ENCODE measurements around the gene PLTP. TPM values are rescaled to one million over a fixed set of nuclear protein-coding genes. Genes with fewer than 3 reads are reported as not detected.

PLTP gene
- total and polyA plus RNA-seq, 11 donors: 19.8 to 367 (median 50.5) TPM

- Histone ChIP-seq H3K27me3 (no peaks in the 10 kb centered on the region), H3K9me3 (no peaks in the 10 kb centered on the region), H3K36me3 (peaks cover 0 to 72% (median 54%) of the 10 kb centered on the region in 9 donors), H3K4me3 (no peak overlapping the region), H3K27ac (peak overlapping the region in 3 of 12 donors; percentile 13 to 30 (median 25)), H3K4me1 (peaks cover 3 to 32% (median 19%) of the 10 kb centered on the region in 12 donors)
- DNase-seq (no peak), ATAC-seq (no peak)
- TF ChIP-seq CTCF (IDR thresholded peaks at IDR 0.05): no peak
- no peak for TF ChIP-seq POLR2A (IDR thresholded peaks at IDR 0.05)
- intact Hi-C loops (cut with DNase I): no loop called here
These were observed 60.5 kb downstream of the PLTP start for GRCh38 chr20:45851501-45851900.

DNA sequence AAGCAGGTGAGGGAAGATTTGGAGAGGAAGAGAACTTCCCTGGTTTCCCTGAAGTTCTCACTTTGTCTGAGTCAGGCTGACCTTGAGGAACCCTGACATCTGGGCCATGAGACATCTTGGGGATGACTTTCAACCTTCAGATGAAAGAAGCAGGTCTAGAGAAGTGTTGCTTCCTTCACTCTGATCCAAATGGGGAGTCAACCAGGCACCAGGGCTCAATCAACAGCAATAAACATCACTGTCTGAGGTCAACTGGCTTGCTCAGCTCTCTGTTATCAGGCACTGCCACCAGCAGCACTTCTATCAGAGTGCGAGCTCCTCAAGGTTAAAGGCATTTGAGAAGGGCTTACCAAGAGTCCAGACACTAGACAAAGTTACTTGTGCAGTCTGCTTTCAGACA is 61.0 kb downstream of the PLTP start:
- Histone ChIP-seq H3K36me3 (peaks cover 0 to 77% (median 60%) of the 10 kb centered on the region in 9 donors), H3K27ac (peak overlapping the region in 4 of 12 donors; percentile 3 to 30 (median 19)), H3K9me3 (no peaks in the 10 kb centered on the region), H3K4me1 (peaks cover under 1 to 27% (median 13%) of the 10 kb centered on the region in 12 donors), H3K27me3 (no peaks in the 10 kb centered on the region), H3K4me3 (no peak overlapping the region)
- no peak for DNase-seq
- 45 to 100% (median 55%) methylated on average over 1 of the region's 1 CpG for WGBS, 4 donors
- peak in 3 of 4 donors; percentile 58 to 77 (median 73) for ATAC-seq
- TF ChIP-seq CTCF (IDR thresholded peaks at IDR 0.05): no peak
- no peak for TF ChIP-seq POLR2A (IDR thresholded peaks at IDR 0.05)
- intact Hi-C loops (cut with DNase I): no loop called here

DNA sequence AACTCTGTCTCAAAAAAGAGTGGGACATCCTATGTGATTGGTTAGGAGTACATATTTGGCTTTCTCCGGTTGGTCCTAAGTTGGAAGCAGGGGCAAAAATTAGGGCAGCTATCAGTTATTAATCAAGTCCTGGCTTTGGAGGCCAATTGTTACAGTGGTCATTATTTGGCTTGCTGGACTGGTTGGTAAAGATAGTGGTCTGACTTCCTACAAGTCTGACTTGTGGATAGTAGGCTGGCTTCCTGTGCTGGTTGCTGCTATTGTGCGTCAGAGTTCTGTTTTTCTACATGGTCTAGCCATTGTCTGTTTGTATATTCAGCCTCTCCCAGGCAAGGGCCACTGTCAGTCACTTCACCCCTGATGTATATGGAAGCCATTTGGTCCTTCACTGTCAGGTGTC is 61.7 kb downstream of the PLTP start:
- Histone ChIP-seq H3K9me3 (no peaks in the 10 kb centered on the region), H3K4me3 (no peak overlapping the region), H3K36me3 (peaks cover 0 to 84% (median 67%) of the 10 kb centered on the region in 9 donors), H3K27me3 (no peaks in the 10 kb centered on the region), H3K4me1 (peaks cover 0 to 20% (median 7%) of the 10 kb centered on the region in 12 donors), H3K27ac (no peak overlapping the region)
- ATAC-seq (no peak), DNase-seq (no peak)
- intact Hi-C loops (cut with DNase I): no loop called here
- 91 to 100% (median 97%) methylated on average over 2 of the region's 2 CpGs for WGBS, 4 donors
- TF ChIP-seq POLR2A (IDR thresholded peaks at IDR 0.05) (no peak), CTCF (IDR thresholded peaks at IDR 0.05) (no peak)

DNA sequence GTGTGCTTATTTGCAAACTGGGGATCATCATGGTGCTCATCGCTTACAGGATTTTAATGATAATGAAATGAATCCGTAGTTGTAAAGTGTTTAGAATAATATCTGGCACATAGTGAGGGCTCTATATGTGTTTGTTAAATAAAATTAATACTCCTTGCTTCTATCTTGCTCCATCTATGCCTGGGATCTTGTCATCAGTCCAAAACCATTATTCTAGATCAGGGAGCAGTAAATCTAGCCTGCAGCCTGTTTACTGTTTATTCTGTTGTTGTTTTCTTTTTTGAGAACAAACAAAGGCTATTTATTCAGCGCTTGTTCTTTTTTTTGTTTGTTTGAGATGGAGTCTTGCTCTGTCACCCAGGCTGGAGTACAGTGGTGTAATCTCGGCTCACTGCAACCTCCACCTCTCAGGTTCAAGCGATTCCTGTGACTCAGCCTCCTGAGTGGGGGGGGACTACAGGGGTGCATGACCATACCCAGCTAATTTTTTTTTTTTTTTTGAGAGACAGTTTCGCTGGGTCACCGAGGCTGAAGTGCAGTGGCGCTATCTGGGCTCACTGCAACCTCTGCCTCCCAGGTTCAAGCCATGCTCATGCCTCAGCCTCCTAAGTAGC is 62.9 kb downstream of the PLTP start:
- DNase-seq (no peak), ATAC-seq (no peak)
- Histone ChIP-seq H3K27me3 (no peaks in the 10 kb centered on the region), H3K27ac (no peak overlapping the region), H3K9me3 (no peaks in the 10 kb centered on the region), H3K4me3 (no peak overlapping the region), H3K4me1 (peaks cover 0 to 10% (median 2%) of the 10 kb centered on the region in 12 donors), H3K36me3 (peaks cover 0 to 87% (median 77%) of the 10 kb centered on the region in 9 donors)
- intact Hi-C loops (cut with DNase I): no loop called here
- 94 to 95% (median 94%) methylated on average over 8 of the region's 8 CpGs for WGBS, 4 donors
- TF ChIP-seq POLR2A (IDR thresholded peaks at IDR 0.05): no peak
- no peak for TF ChIP-seq CTCF (IDR thresholded peaks at IDR 0.05)

Other genes starting within 250 kb of the PLTP start
- gene WFDC11, start 241.9 kb downstream of the PLTP start, total RNA-seq: not detected
- gene WFDC11, start 241.9 kb downstream of the PLTP start, polyA plus RNA-seq: not detected
- not detected for gene WFDC13, start 210.1 kb downstream of the PLTP start, total RNA-seq
- gene WFDC13, start 210.1 kb downstream of the PLTP start, polyA plus RNA-seq: not detected
- gene WFDC10B, start 207.1 kb downstream of the PLTP start, total RNA-seq: not detected
- not detected for gene WFDC10B, start 207.1 kb downstream of the PLTP start, polyA plus RNA-seq
- not detected for gene SPINT4, start 189.8 kb downstream of the PLTP start, total RNA-seq
- gene SPINT4, start 189.8 kb downstream of the PLTP start, polyA plus RNA-seq: not detected
- 1 to 10 TPM in 4 of 9 donors, under 1 TPM in 1, not detected in 4; 0.86 to 2.4 (median 1.4) TPM for gene WFDC3, start 120.3 kb downstream of the PLTP start, total RNA-seq
- gene WFDC3, start 120.3 kb downstream of the PLTP start, polyA plus RNA-seq: under 1 TPM in 1 of 2 donors, not detected in 1; 0.72 TPM
- 10 to 100 TPM; 10.1 to 24.9 (median 21.3) TPM for gene DNTTIP1, start 120.2 kb downstream of the PLTP start, total RNA-seq
- 10 to 100 TPM; 25.0 to 31.5 TPM for gene DNTTIP1, start 120.2 kb downstream of the PLTP start, polyA plus RNA-seq
- 10 to 100 TPM in 1 of 9 donors, 1 to 10 TPM in 3, under 1 TPM in 1, not detected in 4; 0.32 to 16.9 (median 1.7) TPM for gene UBE2C, start 99.5 kb downstream of the PLTP start, total RNA-seq
- gene UBE2C, start 99.5 kb downstream of the PLTP start, polyA plus RNA-seq: under 1 TPM in 1 of 2 donors, not detected in 1; 0.79 TPM
- not detected for gene TNNC2, start 84.8 kb downstream of the PLTP start, total RNA-seq
- gene TNNC2, start 84.8 kb downstream of the PLTP start, polyA plus RNA-seq: under 1 TPM; 0.14 to 0.30 TPM
- gene SNX21, start 78.4 kb downstream of the PLTP start, total RNA-seq: 10 to 100 TPM; 14.1 to 45.6 (median 21.4) TPM
- 10 to 100 TPM; 13.7 to 18.6 TPM for gene SNX21, start 78.4 kb downstream of the PLTP start, polyA plus RNA-seq
- gene ACOT8, start 54.8 kb downstream of the PLTP start, total RNA-seq: 10 to 100 TPM; 22.5 to 57.8 (median 31.4) TPM
- gene ACOT8, start 54.8 kb downstream of the PLTP start, polyA plus RNA-seq: 10 to 100 TPM; 34.2 to 44.6 TPM
- gene ZSWIM3, start 54.5 kb downstream of the PLTP start, total RNA-seq: 1 to 10 TPM; 1.9 to 3.1 (median 2.4) TPM
- gene ZSWIM3, start 54.5 kb downstream of the PLTP start, polyA plus RNA-seq: 1 to 10 TPM; 1.3 to 1.6 TPM
- gene ZSWIM1, start 30.9 kb downstream of the PLTP start, total RNA-seq: 10 to 100 TPM in 6 of 9 donors, 1 to 10 TPM in 3; 8.2 to 16.3 (median 10.6) TPM
- 1 to 10 TPM; 3.9 to 7.2 TPM for gene ZSWIM1, start 30.9 kb downstream of the PLTP start, polyA plus RNA-seq
- 1 to 10 TPM in 7 of 9 donors, not detected in 2; 1.1 to 4.0 (median 1.8) TPM for gene SPATA25, start 24.5 kb downstream of the PLTP start, total RNA-seq
- 1 to 10 TPM in 1 of 2 donors, under 1 TPM in 1; 0.58 to 2.7 TPM for gene SPATA25, start 24.5 kb downstream of the PLTP start, polyA plus RNA-seq
- gene NEURL2, start 20.9 kb downstream of the PLTP start, total RNA-seq: 10 to 100 TPM in 5 of 9 donors, 1 to 10 TPM in 4; 3.5 to 14.8 (median 10.8) TPM
- gene NEURL2, start 20.9 kb downstream of the PLTP start, polyA plus RNA-seq: 1 to 10 TPM; 3.0 to 8.4 TPM
- gene CTSA, start 20.8 kb downstream of the PLTP start, total RNA-seq: 100 to 1,000 TPM in 7 of 9 donors, 10 to 100 TPM in 2; 62.5 to 214 (median 129) TPM
- gene CTSA, start 20.8 kb downstream of the PLTP start, polyA plus RNA-seq: 10 to 100 TPM; 77.7 to 92.5 TPM
- gene PCIF1, start 22.5 kb upstream of the PLTP start, total RNA-seq: 10 to 100 TPM; 22.2 to 40.2 (median 28.2) TPM
- gene PCIF1, start 22.5 kb upstream of the PLTP start, polyA plus RNA-seq: 10 to 100 TPM; 17.5 to 31.1 TPM
- 10 to 100 TPM in 3 of 9 donors, 1 to 10 TPM in 6; 5.6 to 14.9 (median 8.5) TPM for gene ZNF335, start 60.0 kb upstream of the PLTP start, total RNA-seq
- gene ZNF335, start 60.0 kb upstream of the PLTP start, polyA plus RNA-seq: 1 to 10 TPM; 7.0 TPM
- 10 to 100 TPM in 1 of 9 donors, 1 to 10 TPM in 5, under 1 TPM in 3; 0.35 to 15.8 (median 1.1) TPM for gene MMP9, start 96.8 kb upstream of the PLTP start, total RNA-seq
- gene MMP9, start 96.8 kb upstream of the PLTP start, polyA plus RNA-seq: under 1 TPM; 0.19 to 0.49 TPM
- 1 to 10 TPM in 2 of 9 donors, under 1 TPM in 1, not detected in 6; 0.73 to 1.7 (median 1.2) TPM for gene SLC12A5, start 117.1 kb upstream of the PLTP start, total RNA-seq
- not detected for gene SLC12A5, start 117.1 kb upstream of the PLTP start, polyA plus RNA-seq
- 10 to 100 TPM in 7 of 9 donors, 1 to 10 TPM in 2; 9.5 to 17.4 (median 12.5) TPM for gene NCOA5, start 177.8 kb upstream of the PLTP start, total RNA-seq
- 10 to 100 TPM in 1 of 2 donors, 1 to 10 TPM in 1; 5.7 to 11.9 TPM for gene NCOA5, start 177.8 kb upstream of the PLTP start, polyA plus RNA-seq
- 10 to 100 TPM in 2 of 9 donors, 1 to 10 TPM in 7; 3.5 to 38.3 (median 5.7) TPM for gene CD40, start 206.2 kb upstream of the PLTP start, total RNA-seq
- gene CD40, start 206.2 kb upstream of the PLTP start, polyA plus RNA-seq: 1 to 10 TPM; 4.7 to 5.5 TPM

Measured in heart left ventricle (tissue), 16 donors.